Prostate gland (tissue), 2 donors: ENCODE results near the gene PTPRD.

Experiments
- POLR2A ChIP-seq: fragments of 450-650 bp; IDR thresholded peaks from one replicate; pipeline ENCODE4 v1.6.1; 2016; ENCODE audit warnings: antibody characterized with exemption, mild to moderate bottlenecking
- POLR2AphosphoS5 ChIP-seq: sonication (generic); formaldehyde crosslinking; IDR thresholded peaks from one replicate; pipeline ENCODE4 v1.6.1; 2017; ENCODE audit warnings: antibody characterized with exemption
- TF ChIP-seq, protein P1 (sequence below), 4 experiments: fragments of 200-600 bp in 2 of 4; fragments of 450-650 bp in 2 of 4; sonication (generic) in 2 of 4; IDR thresholded peaks; 1 replicate in 3 of 4; 2 replicates in 1 of 4; pipeline ENCODE4 v1.5.1; 2016 to 2019; ENCODE audit warnings: antibody characterized with exemption in 4 of 4, mild to moderate bottlenecking in 2 of 4, moderate library complexity in 2 of 4

DNA sequence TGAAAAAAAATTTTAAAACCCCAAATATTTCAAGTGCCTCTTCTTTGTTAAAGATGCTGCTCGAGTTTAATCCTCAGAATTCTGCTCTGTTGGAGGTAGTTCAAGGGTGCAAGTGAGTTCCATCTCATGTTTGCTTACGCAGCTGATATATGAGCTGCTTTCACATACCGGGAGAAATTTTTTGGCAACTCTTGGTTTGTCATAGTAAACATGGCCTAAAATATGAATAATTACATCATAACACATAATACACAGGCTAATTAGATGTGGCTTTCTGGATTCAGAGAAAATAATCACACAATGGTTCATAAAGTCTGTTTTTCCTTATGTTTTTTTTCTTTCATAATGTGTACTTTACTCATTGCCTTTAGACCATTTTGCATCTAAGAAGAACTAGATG, 1134.1 kb downstream of the PTPRD start:
- TF ChIP-seq POLR2A, result no peak
- TF ChIP-seq POLR2AphosphoS5, result no peak
- TF ChIP-seq, protein P1, sequence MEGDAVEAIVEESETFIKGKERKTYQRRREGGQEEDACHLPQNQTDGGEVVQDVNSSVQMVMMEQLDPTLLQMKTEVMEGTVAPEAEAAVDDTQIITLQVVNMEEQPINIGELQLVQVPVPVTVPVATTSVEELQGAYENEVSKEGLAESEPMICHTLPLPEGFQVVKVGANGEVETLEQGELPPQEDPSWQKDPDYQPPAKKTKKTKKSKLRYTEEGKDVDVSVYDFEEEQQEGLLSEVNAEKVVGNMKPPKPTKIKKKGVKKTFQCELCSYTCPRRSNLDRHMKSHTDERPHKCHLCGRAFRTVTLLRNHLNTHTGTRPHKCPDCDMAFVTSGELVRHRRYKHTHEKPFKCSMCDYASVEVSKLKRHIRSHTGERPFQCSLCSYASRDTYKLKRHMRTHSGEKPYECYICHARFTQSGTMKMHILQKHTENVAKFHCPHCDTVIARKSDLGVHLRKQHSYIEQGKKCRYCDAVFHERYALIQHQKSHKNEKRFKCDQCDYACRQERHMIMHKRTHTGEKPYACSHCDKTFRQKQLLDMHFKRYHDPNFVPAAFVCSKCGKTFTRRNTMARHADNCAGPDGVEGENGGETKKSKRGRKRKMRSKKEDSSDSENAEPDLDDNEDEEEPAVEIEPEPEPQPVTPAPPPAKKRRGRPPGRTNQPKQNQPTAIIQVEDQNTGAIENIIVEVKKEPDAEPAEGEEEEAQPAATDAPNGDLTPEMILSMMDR (IDR thresholded peaks at IDR 0.05), result no peak
